ENCODE results near the gene SCAMP5. TPM values are rescaled to one million over a fixed set of nuclear protein-coding genes. Genes with fewer than 3 reads are reported as not detected.

SCAMP5 gene
- total and polyA plus RNA-seq, 2 of the 13 experiments (the other 11 are each of a cell fraction or from before 2014, with no cell fraction given), result 34.3 to 49.0 TPM

- TF ChIP-seq, protein P1, sequence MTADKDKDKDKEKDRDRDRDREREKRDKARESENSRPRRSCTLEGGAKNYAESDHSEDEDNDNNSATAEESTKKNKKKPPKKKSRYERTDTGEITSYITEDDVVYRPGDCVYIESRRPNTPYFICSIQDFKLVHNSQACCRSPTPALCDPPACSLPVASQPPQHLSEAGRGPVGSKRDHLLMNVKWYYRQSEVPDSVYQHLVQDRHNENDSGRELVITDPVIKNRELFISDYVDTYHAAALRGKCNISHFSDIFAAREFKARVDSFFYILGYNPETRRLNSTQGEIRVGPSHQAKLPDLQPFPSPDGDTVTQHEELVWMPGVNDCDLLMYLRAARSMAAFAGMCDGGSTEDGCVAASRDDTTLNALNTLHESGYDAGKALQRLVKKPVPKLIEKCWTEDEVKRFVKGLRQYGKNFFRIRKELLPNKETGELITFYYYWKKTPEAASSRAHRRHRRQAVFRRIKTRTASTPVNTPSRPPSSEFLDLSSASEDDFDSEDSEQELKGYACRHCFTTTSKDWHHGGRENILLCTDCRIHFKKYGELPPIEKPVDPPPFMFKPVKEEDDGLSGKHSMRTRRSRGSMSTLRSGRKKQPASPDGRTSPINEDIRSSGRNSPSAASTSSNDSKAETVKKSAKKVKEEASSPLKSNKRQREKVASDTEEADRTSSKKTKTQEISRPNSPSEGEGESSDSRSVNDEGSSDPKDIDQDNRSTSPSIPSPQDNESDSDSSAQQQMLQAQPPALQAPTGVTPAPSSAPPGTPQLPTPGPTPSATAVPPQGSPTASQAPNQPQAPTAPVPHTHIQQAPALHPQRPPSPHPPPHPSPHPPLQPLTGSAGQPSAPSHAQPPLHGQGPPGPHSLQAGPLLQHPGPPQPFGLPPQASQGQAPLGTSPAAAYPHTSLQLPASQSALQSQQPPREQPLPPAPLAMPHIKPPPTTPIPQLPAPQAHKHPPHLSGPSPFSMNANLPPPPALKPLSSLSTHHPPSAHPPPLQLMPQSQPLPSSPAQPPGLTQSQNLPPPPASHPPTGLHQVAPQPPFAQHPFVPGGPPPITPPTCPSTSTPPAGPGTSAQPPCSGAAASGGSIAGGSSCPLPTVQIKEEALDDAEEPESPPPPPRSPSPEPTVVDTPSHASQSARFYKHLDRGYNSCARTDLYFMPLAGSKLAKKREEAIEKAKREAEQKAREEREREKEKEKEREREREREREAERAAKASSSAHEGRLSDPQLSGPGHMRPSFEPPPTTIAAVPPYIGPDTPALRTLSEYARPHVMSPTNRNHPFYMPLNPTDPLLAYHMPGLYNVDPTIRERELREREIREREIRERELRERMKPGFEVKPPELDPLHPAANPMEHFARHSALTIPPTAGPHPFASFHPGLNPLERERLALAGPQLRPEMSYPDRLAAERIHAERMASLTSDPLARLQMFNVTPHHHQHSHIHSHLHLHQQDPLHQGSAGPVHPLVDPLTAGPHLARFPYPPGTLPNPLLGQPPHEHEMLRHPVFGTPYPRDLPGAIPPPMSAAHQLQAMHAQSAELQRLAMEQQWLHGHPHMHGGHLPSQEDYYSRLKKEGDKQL (CRISPR knock-in tag; IDR thresholded peaks at IDR 0.05; ENCODE audit: low read depth), result no peak
- TF ChIP-seq ZNF446 (CRISPR knock-in tag; IDR thresholded peaks at IDR 0.05), result no peak; the same call in 1 of the 2 replicates
- TF ChIP-seq DBP (CRISPR knock-in tag; IDR thresholded peaks at IDR 0.05; ENCODE audit: not compliant biosample characterization), result no peak
- peak; percentile 59; the same call in 1 of the 2 replicates for TF ChIP-seq SP5 (CRISPR knock-in tag; IDR thresholded peaks at IDR 0.05; ENCODE audit: borderline replicate concordance, low read depth)
- TF ChIP-seq RARG (CRISPR knock-in tag; IDR thresholded peaks at IDR 0.05; ENCODE audit: low read depth), result 0 out of 2 replicates have a peak, but pooled peaks have one; percentile 41
- no peak for TF ChIP-seq HDAC6 (IDR thresholded peaks at IDR 0.05; ENCODE audit: low read depth, low read length)
- TF ChIP-seq, protein P2, sequence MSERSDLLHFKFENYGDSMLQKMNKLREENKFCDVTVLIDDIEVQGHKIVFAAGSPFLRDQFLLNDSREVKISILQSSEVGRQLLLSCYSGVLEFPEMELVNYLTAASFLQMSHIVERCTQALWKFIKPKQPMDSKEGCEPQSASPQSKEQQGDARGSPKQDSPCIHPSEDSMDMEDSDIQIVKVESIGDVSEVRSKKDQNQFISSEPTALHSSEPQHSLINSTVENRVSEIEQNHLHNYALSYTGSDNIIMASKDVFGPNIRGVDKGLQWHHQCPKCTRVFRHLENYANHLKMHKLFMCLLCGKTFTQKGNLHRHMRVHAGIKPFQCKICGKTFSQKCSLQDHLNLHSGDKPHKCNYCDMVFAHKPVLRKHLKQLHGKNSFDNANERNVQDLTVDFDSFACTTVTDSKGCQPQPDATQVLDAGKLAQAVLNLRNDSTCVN (CRISPR knock-in tag; IDR thresholded peaks at IDR 0.05; ENCODE audit: borderline replicate concordance), result peak; percentile 86
- peak; percentile 35; the same call in 1 of the 2 replicates for TF ChIP-seq HNF4G (IDR thresholded peaks at IDR 0.05; ENCODE audit: borderline replicate concordance, low read depth, low read length)
- TF ChIP-seq HNF4G (CRISPR knock-in tag; IDR thresholded peaks at IDR 0.05; ENCODE audit: borderline replicate concordance, low read depth), result no peak
- TF ChIP-seq U2AF2 (IDR thresholded peaks at IDR 0.05; ENCODE audit: low read depth, low read length), result no peak
- no peak for TF ChIP-seq ZNF841 (CRISPR knock-in tag; IDR thresholded peaks at IDR 0.05; ENCODE audit: borderline replicate concordance)
- TF ChIP-seq KDM2A (CRISPR knock-in tag; IDR thresholded peaks at IDR 0.05; ENCODE audit: borderline replicate concordance, low read depth), result no peak
- TF ChIP-seq FLYWCH1 (CRISPR knock-in tag; IDR thresholded peaks at IDR 0.05), result no peak
- TF ChIP-seq ISX (CRISPR knock-in tag; conservative IDR thresholded peaks at IDR 0.05), result no peak
- TF ChIP-seq ETV5 (CRISPR knock-in tag; IDR thresholded peaks at IDR 0.05; ENCODE audit: borderline replicate concordance), result 0 out of 2 replicates have a peak, but pooled peaks have one; percentile 61
- peak; percentile 12; the same call in 1 of the 2 replicates for TF ChIP-seq NCOR1 (IDR thresholded peaks at IDR 0.05; ENCODE audit: borderline replicate concordance, low read length)
- TF ChIP-seq ZNF136 (CRISPR knock-in tag; IDR thresholded peaks at IDR 0.05; ENCODE audit: low read depth), result no peak
- TF ChIP-seq ZNF484 (CRISPR knock-in tag; IDR thresholded peaks at IDR 0.05; ENCODE audit: borderline replicate concordance, low read depth), result no peak
- TF ChIP-seq RAD51 (IDR thresholded peaks at IDR 0.05; ENCODE audit: borderline replicate concordance), result peak; percentile 25; the same call in 1 of the 2 replicates
- TF ChIP-seq ZNF124 (CRISPR knock-in tag; IDR thresholded peaks at IDR 0.05), result no peak
- no peak for TF ChIP-seq ZFP37 (CRISPR knock-in tag; IDR thresholded peaks at IDR 0.05; ENCODE audit: borderline replicate concordance)
These were observed 48.3 kb downstream of the SCAMP5 start (continued) for GRCh38 chr15:75043509-75044257.

Measured in HepG2 (cell line).